Panc1 (cell line): ENCODE results near the gene HCK. TPM values are rescaled to one million over a fixed set of nuclear protein-coding genes. Genes with fewer than 3 reads are reported as not detected.

Experiments used
- ATAC-seq: fragments of 200-7000 bp; cut with Tn5 transposase; 2 replicates; pipeline ENCODE4 v1.9.1; 2020; ENCODE audit warnings: mild to moderate bottlenecking, moderate library complexity
- BruUV-seq: library from RNA; stranded (reverse); fragments of 400-500 nt; replicated peaks from 2 replicates; lab custom pipeline; 2021; lab: Mats Ljungman, UMichigan
- CTCF ChIA-PET: fragments of 300-600 bp; sonication (Branson Sonifier 250); formaldehyde crosslinking; loops from one replicate; lab custom pipeline; 2022; ENCODE audit warnings: antibody characterized with exemption; lab: Charles Lee
- POLR2A ChIA-PET: fragments of 300-600 bp; sonication (Branson Sonifier 250); formaldehyde crosslinking; loops from one replicate; lab custom pipeline; 2022; ENCODE audit warnings: antibody characterized with exemption; lab: Charles Lee
- DNase-seq: peaks from one replicate; pipeline ENCODE4 v3.0.0-alpha.2; 2010; ENCODE audit warnings: low read depth, low spot score
- H3K27ac ChIP-seq: 2 replicates; pipeline ENCODE4 v1.5.1; 2011; ENCODE audit warnings: mild to moderate bottlenecking, low read length, inconsistent platforms
- H3K27me3 ChIP-seq: fragments of 200-500 bp; sonication (Bioruptor generic); 2 replicates; pipeline ENCODE4 v1.6.0; 2014; ENCODE audit warnings: low read length, inconsistent platforms; ENCODE audit not compliant: control insufficient read depth, insufficient read depth
- H3K36me3 ChIP-seq: fragments of 200-500 bp; sonication (Bioruptor generic); 2 replicates; pipeline ENCODE4 v1.5.1; 2014; ENCODE audit warnings: inconsistent platforms, mild to moderate bottlenecking, low read length, moderate library complexity; ENCODE audit not compliant: control insufficient read depth, insufficient read depth
- H3K4me1 ChIP-seq: 2 replicates; pipeline ENCODE4 v1.5.1; 2011; ENCODE audit warnings: inconsistent platforms, mild to moderate bottlenecking, low read length, moderate library complexity; ENCODE audit not compliant: control insufficient read depth, insufficient read depth
- H3K4me3 ChIP-seq, 2 experiments: 2 replicates each; pipeline ENCODE4 v1.5.1; 2011 to 2012; ENCODE audit warnings: low read depth in 2 of 2, low read length in 2 of 2, mild to moderate bottlenecking in 2 of 2, inconsistent platforms in 1 of 2, moderate library complexity in 1 of 2
- H3K9me3 ChIP-seq: fragments of 200-500 bp; sonication (Bioruptor generic); 2 replicates; pipeline ENCODE4 v1.5.1; 2014; ENCODE audit warnings: low read depth, mild to moderate bottlenecking, inconsistent platforms, low read length, moderate library complexity; ENCODE audit not compliant: control insufficient read depth, insufficient read depth
- CTCF ChIP-seq: fragments of 450-650 bp; IDR thresholded peaks from 2 replicates; pipeline ENCODE4 v1.5.1; 2017; ENCODE audit warnings: mild to moderate bottlenecking
- POLR2AphosphoS5 ChIP-seq: IDR thresholded peaks from 2 replicates; pipeline ENCODE4 v1.6.1; 2012; ENCODE audit warnings: mild to moderate bottlenecking, low read depth, low read length, moderate library complexity
- REST ChIP-seq, 2 experiments: IDR thresholded peaks; 2 replicates each; pipeline ENCODE4 v1.6.1; 2011 to 2012; ENCODE audit warnings: low read depth in 2 of 2, control low read depth in 1 of 2, low read length in 1 of 2, mild to moderate bottlenecking in 1 of 2, moderate library complexity in 1 of 2; ENCODE audit not compliant: insufficient read depth in 1 of 2
- SIN3A ChIP-seq: IDR thresholded peaks from 2 replicates; pipeline ENCODE4 v1.6.1; 2012; ENCODE audit warnings: low read depth, mild to moderate bottlenecking, low read length, moderate library complexity, borderline replicate concordance; ENCODE audit not compliant: insufficient read depth
- TCF7L2 ChIP-seq: IDR thresholded peaks from 2 replicates; pipeline ENCODE4 v1.6.1; 2011; ENCODE audit warnings: mild to moderate bottlenecking, low read depth, low read length, inconsistent platforms
- in situ Hi-C: cut with HindIII; loops from 2 replicates; pipeline ENCODE4 v1.10.0; 2016; ENCODE audit warnings: low sequenced_read_pairs, low pct_unique_long_range_greater_than_20kb
- intact Hi-C: fragments of 100-400 bp; cut with micrococcal nuclease; formaldehyde crosslinking; loops from one replicate; pipeline ENCODE4 v1.10.0; 2022; ENCODE audit not compliant: unreplicated experiment
- total RNA-seq: library from RNA; stranded (reverse); gene quantifications from one replicate; pipeline ENCODE4 v1.2.1, GENCODE V29; 2021; ENCODE audit not compliant: unreplicated experiment

Gene HCK
- total RNA-seq, 1 experiment from 2014 or later: 0.98 TPM

GRCh38 chr20:32088759-32089158 is 36.7 kb downstream of the HCK start:
- in situ Hi-C loops: loop anchor here (10.0 kb wide), 1 partner anchor 344 kb away; no protein-coding TSS in a partner anchor
- no peak for DNase-seq
- Histone ChIP-seq H3K27ac (no peak overlapping the region), H3K36me3 (no peaks in the 10 kb centered on the region), H3K27me3 (peaks cover 3% of the 10 kb centered on the region; the same call in 1 of the 2 replicates), H3K9me3 (no peaks in the 10 kb centered on the region; the same call in 1 of the 2 replicates), H3K4me1 (no peaks in the 10 kb centered on the region), H3K4me3 (no peak overlapping the region)
- intact Hi-C loops: no loop called here
- ATAC-seq: no peak
- TF ChIP-seq REST (IDR thresholded peaks at IDR 0.05; ENCODE audit: insufficient read depth in 1 of 2, low read depth in 2 of 2, low read length in 1 of 2) (no peak), SIN3A (no peak), CTCF (no peak), TCF7L2 (no peak), POLR2AphosphoS5 (no peak)
- ChIA-PET POLR2A (no interaction called here), CTCF (no interaction called here)
- BruUV-seq: no TSS peak

- BruUV-seq: no TSS peak
- DNase-seq: no peak
- ChIA-PET CTCF (interaction anchor here (1.2 to 2.5 kb wide), 2 partner anchors 17 to 55 kb away, joined by 5 to 13 read pairs; no protein-coding TSS in a partner anchor), POLR2A (no interaction called here)
- no peaks in the 10 kb centered on the region for H3K4me1 ChIP-seq
- no peaks in the 10 kb centered on the region for H3K36me3 ChIP-seq
- H3K27me3 ChIP-seq: peaks cover 3% of the 10 kb centered on the region; the same call in 1 of the 2 replicates
- in situ Hi-C loops: loop anchor here (10.0 kb wide), 1 partner anchor 345 kb away; no protein-coding TSS in a partner anchor
- intact Hi-C loops: loop anchor here (5.0 to 10.0 kb wide), 3 partner anchors 52 to 267 kb away; partner anchors contain the start of gene PDRG1
- no peak for ATAC-seq
- H3K9me3 ChIP-seq: no peaks in the 10 kb centered on the region; the same call in 1 of the 2 replicates
- no peak overlapping the region for H3K27ac ChIP-seq
- H3K4me3 ChIP-seq: no peak overlapping the region
- TF ChIP-seq REST (IDR thresholded peaks at IDR 0.05; ENCODE audit: insufficient read depth in 1 of 2, low read depth in 2 of 2, low read length in 1 of 2) (no peak), SIN3A (no peak), POLR2AphosphoS5 (no peak), TCF7L2 (no peak), CTCF (no peak)
Observed at GRCh38 chr20:32089637-32090362, 37.8 kb downstream of the HCK start.
